HG03521 (cell line): Measurements from ENCODE around the gene COL16A1.

Experiments
- ATAC-seq: cut with Tn5 transposase; IDR thresholded peaks from one replicate; pipeline ENCODE4 v1.9.1; 2021; ENCODE audit warnings: mild to moderate bottlenecking, moderate library complexity; ENCODE audit not compliant: unreplicated experiment

Gene COL16A1

GRCh38 chr1:31689379-31689778, 14.4 kb downstream of the COL16A1 start:
- ATAC-seq = no peak

GRCh38 chr1:31688233-31688918, 15.4 kb downstream of the COL16A1 start:
- no peak for ATAC-seq

- ATAC-seq = no peak
These were observed 16.2 kb downstream of the COL16A1 start for GRCh38 chr1:31687601-31688000.

- no peak for ATAC-seq
These were observed 18.0 kb downstream of the COL16A1 start for GRCh38 chr1:31685795-31686194.

GRCh38 chr1:31683997-31684396, 19.8 kb downstream of the COL16A1 start:
- no peak for ATAC-seq

- no peak for ATAC-seq
These were observed 22.4 kb downstream of the COL16A1 start for GRCh38 chr1:31681415-31681814.

GRCh38 chr1:31679676-31680230, 24.1 kb downstream of the COL16A1 start:
- ATAC-seq = no peak

GRCh38 chr1:31679091-31679490, 24.7 kb downstream of the COL16A1 start:
- ATAC-seq = no peak

- ATAC-seq = no peak
These were observed 25.1 kb downstream of the COL16A1 start for GRCh38 chr1:31678681-31679080.

- no peak for ATAC-seq
These were observed 25.9 kb downstream of the COL16A1 start for GRCh38 chr1:31677949-31678348.

GRCh38 chr1:31677401-31677800, 26.4 kb downstream of the COL16A1 start:
- no peak for ATAC-seq

GRCh38 chr1:31675756-31676155, 28.1 kb downstream of the COL16A1 start:
- ATAC-seq = no peak

GRCh38 chr1:31675161-31675560, 28.7 kb downstream of the COL16A1 start:
- no peak for ATAC-seq

- ATAC-seq = no peak
These were observed 29.2 kb downstream of the COL16A1 start for GRCh38 chr1:31674626-31675025.

- no peak for ATAC-seq
These were observed 30.4 kb downstream of the COL16A1 start for GRCh38 chr1:31673433-31673832.

- no peak for ATAC-seq
These were observed 30.8 kb downstream of the COL16A1 start for GRCh38 chr1:31672986-31673385.

GRCh38 chr1:31671561-31672201, 32.1 kb downstream of the COL16A1 start:
- ATAC-seq = no peak

GRCh38 chr1:31671147-31671546, 32.7 kb downstream of the COL16A1 start:
- ATAC-seq = no peak

GRCh38 chr1:31670593-31670964, 33.2 kb downstream of the COL16A1 start:
- ATAC-seq = no peak

GRCh38 chr1:31669786-31670592, 33.8 kb downstream of the COL16A1 start:
- ATAC-seq = no peak

- ATAC-seq = no peak
These were observed 34.4 kb downstream of the COL16A1 start for GRCh38 chr1:31669433-31669785.
